ENCODE data around the gene VSIG8. TPM values are rescaled to one million over a fixed set of nuclear protein-coding genes. Genes with fewer than 3 reads are reported as not detected.

The VSIG8 gene
- total and polyA plus RNA-seq, 4 donors = 0.21 to 0.56 TPM; not detected in 2

DNA sequence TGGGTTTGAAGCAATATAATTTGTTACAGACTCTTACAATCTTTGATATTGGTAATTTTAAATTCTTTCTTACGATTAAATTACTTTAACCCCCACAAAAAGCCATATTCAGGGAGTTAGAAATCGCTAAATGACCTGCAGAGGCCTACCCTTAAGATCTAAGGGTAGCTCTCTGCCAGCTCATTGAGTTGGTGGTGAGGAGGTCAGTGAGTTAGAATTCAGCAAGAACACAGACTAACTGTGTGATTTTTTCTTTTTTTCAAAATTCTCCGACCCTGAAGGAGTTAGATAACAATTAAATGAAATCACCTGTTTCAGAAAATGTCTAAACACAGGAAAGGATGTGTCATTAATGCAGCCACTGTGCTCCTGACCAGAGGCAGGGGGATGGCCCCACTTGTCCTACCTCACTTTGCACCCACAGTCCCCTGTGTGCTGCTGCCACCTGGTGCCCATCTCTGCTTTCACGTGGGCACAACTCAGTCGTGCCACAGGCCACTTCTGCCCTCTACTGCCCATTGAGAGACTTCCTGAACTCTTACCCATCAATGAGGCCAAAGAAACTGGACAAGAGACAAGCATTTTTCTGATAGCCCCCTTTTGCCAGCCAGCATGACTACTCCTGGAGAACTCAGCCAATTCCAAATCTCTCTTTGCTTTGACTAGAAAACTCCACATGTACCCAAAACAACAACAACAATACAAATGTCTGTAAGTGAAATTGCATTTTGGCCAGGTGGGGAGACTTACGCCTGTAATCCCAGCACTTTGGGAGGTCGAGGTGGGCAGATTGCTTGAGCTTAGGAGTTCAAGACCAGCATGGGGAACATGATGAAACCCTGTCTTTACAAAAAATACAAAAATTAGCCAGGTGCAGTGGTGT lies 29.1 kb upstream of the VSIG8 start:
- intact Hi-C loops (cut with DNase I) = loop anchor here (1.0 to 5.0 kb wide), 4 partner anchors 37 to 109 kb away; partner anchors contain the start of gene DUSP23 (in 1 of the 2)
- Histone ChIP-seq H3K9me3 (ENCODE audit: control insufficient read depth, low read length) (no peaks in the 10 kb centered on the region), H3K4me3 (ENCODE audit: low read length in 2 of 2) (no peak overlapping the region), H3K27me3 (ENCODE audit: control insufficient read depth in 1 of 2, insufficient read depth in 2 of 2, low read length in 1 of 2) (no peaks in the 10 kb centered on the region), H3K4me1 (ENCODE audit: control insufficient read depth in 1 of 2, insufficient read depth in 2 of 2, low read length in 2 of 2) (no peaks in the 10 kb centered on the region), H3K27ac (ENCODE audit: low read depth in 1 of 2, low read length in 2 of 2) (no peak overlapping the region), H3K36me3 (ENCODE audit: control insufficient read depth in 1 of 2, insufficient read depth in 2 of 2, low read length in 1 of 2) (no peaks in the 10 kb centered on the region)
- DNase-seq (peak; percentile 91 to 94), ATAC-seq (ENCODE audit: low FRiP score) (peak; percentile 92)
- 43 to 44% methylated on average over 7 of the region's 7 CpGs for WGBS, 2 donors

DNA sequence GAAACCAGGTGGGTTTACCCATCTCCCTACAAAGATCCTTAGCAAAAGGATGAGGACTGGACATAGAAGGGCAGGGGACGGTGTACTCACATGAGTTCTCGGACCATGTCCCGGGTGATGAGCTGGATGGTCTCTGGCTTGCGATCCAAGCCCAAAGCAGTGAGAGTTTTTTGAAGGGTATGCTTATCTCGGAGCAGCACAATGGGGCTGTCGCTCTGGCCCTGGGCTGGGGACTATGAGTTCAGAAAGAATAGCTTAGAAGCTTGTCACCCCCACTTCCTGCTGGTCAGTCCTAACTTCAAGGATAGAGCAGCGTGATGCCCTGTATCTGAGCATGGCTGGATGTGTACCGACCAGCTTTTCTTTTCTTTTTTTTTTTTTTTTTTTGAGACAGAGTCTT lies 27.9 kb upstream of the VSIG8 start:
- H3K4me1 ChIP-seq (ENCODE audit: control insufficient read depth in 1 of 2, insufficient read depth in 2 of 2, low read length in 2 of 2) = no peaks in the 10 kb centered on the region
- intact Hi-C loops (cut with DNase I) = loop anchor here (2.0 to 5.0 kb wide), 3 partner anchors 36 to 108 kb away; partner anchors contain the start of gene DUSP23 (in 1 of the 2)
- no peaks in the 10 kb centered on the region for H3K9me3 ChIP-seq (ENCODE audit: control insufficient read depth, low read length)
- no peak overlapping the region for H3K4me3 ChIP-seq (ENCODE audit: low read length in 2 of 2)
- no peak for ATAC-seq (ENCODE audit: low FRiP score)
- no peak overlapping the region for H3K27ac ChIP-seq (ENCODE audit: low read depth in 1 of 2, low read length in 2 of 2)
- no peaks in the 10 kb centered on the region for H3K27me3 ChIP-seq (ENCODE audit: control insufficient read depth in 1 of 2, insufficient read depth in 2 of 2, low read length in 1 of 2)
- WGBS, 2 donors = 76 to 78% methylated on average over 8 of the region's 8 CpGs
- H3K36me3 ChIP-seq (ENCODE audit: control insufficient read depth in 1 of 2, insufficient read depth in 2 of 2, low read length in 1 of 2) = no peaks in the 10 kb centered on the region
- no peak for DNase-seq

DNA sequence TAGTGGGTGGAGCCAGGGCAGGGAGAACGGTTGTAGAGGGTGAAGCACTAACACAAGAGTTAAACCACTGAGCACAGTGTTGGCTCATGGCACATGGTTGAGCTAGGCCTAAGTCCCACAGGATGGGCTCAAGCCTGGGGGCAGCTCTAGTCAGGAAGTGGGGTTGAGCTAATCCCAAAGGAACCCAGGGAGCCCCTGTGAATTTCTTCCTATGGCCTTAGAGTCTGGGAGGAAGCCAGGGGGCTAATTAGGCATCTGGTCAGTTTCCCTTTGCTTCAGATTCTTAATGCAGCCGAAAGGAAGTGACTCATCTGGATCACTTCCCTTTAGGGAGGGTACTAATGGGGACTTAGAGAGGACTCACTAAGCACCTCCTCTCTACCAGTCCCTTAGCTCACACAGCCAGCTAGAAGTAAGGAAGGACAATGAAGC lies 27.4 kb upstream of the VSIG8 start:
- no peaks in the 10 kb centered on the region for H3K36me3 ChIP-seq (ENCODE audit: control insufficient read depth in 1 of 2, insufficient read depth in 2 of 2, low read length in 1 of 2)
- ATAC-seq (ENCODE audit: low FRiP score) = peak; percentile 89

DNA sequence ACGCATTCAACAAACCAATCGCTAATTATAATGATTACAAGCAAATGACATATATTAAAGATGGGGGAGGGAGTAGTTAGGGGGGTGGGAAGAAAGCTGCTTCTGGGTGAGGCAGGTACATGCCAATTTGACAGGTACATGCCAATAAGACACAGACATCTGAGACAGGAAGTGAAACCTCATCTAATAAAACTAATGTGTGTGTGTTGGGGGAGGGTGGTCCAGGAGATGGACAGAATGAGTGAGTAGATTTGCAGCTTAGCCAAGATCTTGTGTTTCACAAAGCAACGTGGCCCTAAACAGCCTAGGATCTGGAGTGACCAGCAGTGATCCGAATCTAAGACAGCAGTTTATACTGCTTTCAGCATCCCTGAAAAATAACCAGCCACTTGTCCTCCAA lies 26.7 kb upstream of the VSIG8 start:
- no peak for ATAC-seq (ENCODE audit: low FRiP score)
- Histone ChIP-seq H3K36me3 (ENCODE audit: control insufficient read depth in 1 of 2, insufficient read depth in 2 of 2, low read length in 1 of 2) (no peaks in the 10 kb centered on the region), H3K4me1 (ENCODE audit: control insufficient read depth in 1 of 2, insufficient read depth in 2 of 2, low read length in 2 of 2) (no peaks in the 10 kb centered on the region), H3K9me3 (ENCODE audit: control insufficient read depth, low read length) (no peaks in the 10 kb centered on the region), H3K27me3 (ENCODE audit: control insufficient read depth in 1 of 2, insufficient read depth in 2 of 2, low read length in 1 of 2) (no peaks in the 10 kb centered on the region), H3K27ac (ENCODE audit: low read depth in 1 of 2, low read length in 2 of 2) (no peak overlapping the region), H3K4me3 (ENCODE audit: low read length in 2 of 2) (no peak overlapping the region)
- DNase-seq = no peak
- intact Hi-C loops (cut with DNase I) = no loop called here
- 95 to 96% methylated on average over 4 of the region's 4 CpGs for WGBS, 2 donors

More for the DNA sequence above, 27.4 kb upstream of the VSIG8 start:
- Histone ChIP-seq H3K4me3 (ENCODE audit: low read length in 2 of 2) (no peak overlapping the region), H3K9me3 (ENCODE audit: control insufficient read depth, low read length) (no peaks in the 10 kb centered on the region), H3K27me3 (ENCODE audit: control insufficient read depth in 1 of 2, insufficient read depth in 2 of 2, low read length in 1 of 2) (no peaks in the 10 kb centered on the region), H3K27ac (ENCODE audit: low read depth in 1 of 2, low read length in 2 of 2) (no peak overlapping the region), H3K4me1 (ENCODE audit: control insufficient read depth in 1 of 2, insufficient read depth in 2 of 2, low read length in 2 of 2) (no peaks in the 10 kb centered on the region)
- peak in 1 of 2 donors; percentile 62 for DNase-seq
- intact Hi-C loops (cut with DNase I) = loop anchor here (2.0 to 5.0 kb wide), 3 partner anchors 35 to 108 kb away; partner anchors contain the start of gene DUSP23 (in 1 of the 2)
- WGBS, 2 donors = 0 to 9% methylated on average over 2 of the region's 2 CpGs

DNA sequence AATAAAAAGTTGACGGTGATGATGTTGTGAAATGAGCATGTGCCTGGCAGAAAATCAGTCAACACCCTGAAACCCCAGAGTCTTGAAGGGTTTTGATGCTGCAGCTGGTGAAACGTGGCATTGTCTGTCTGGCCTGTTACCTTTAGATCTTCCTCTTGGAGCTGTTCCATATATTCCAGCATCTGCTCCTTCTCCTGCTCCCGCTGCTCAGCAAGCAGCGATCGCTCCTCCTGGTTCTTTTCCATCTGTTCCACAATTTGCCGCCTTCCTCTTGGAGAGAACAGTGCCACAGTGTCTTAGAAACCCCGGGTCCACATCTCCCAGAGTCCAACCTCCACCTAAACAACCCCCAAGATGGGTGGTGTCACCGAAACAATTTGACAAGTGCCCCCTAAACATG lies 21.8 kb upstream of the VSIG8 start:
- Histone ChIP-seq H3K4me3 (ENCODE audit: low read length in 2 of 2) (no peak overlapping the region), H3K27ac (ENCODE audit: low read depth in 1 of 2, low read length in 2 of 2) (no peak overlapping the region), H3K27me3 (ENCODE audit: control insufficient read depth in 1 of 2, insufficient read depth in 2 of 2, low read length in 1 of 2) (no peaks in the 10 kb centered on the region), H3K4me1 (ENCODE audit: control insufficient read depth in 1 of 2, insufficient read depth in 2 of 2, low read length in 2 of 2) (no peaks in the 10 kb centered on the region), H3K9me3 (ENCODE audit: control insufficient read depth, low read length) (no peaks in the 10 kb centered on the region), H3K36me3 (ENCODE audit: control insufficient read depth in 1 of 2, insufficient read depth in 2 of 2, low read length in 1 of 2) (no peaks in the 10 kb centered on the region)
- ATAC-seq (ENCODE audit: low FRiP score) (no peak), DNase-seq (no peak)
- intact Hi-C loops (cut with DNase I) = no loop called here
- 80 to 82% methylated on average over 8 of the region's 8 CpGs for WGBS, 2 donors

DNA sequence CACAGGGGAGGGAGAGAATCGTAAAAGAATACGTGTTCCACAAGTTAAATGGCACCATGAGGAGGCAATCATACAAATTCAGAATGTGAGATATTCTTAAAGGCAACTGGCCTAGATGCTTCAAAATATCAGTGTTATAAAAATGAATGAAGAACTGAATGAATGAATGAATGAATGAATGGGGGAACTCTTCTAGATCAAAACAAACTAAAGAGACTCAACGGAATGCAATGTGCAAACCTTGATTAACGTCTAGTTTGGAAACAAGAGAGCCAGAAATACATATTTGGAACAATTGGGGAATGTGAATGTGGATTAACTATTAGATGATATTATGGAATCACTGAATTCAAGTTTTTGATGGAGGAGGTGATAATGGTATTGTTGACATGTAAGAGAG lies 20.7 kb upstream of the VSIG8 start:
- Histone ChIP-seq H3K4me3 (ENCODE audit: low read length in 2 of 2) (no peak overlapping the region), H3K4me1 (ENCODE audit: control insufficient read depth in 1 of 2, insufficient read depth in 2 of 2, low read length in 2 of 2) (no peaks in the 10 kb centered on the region), H3K9me3 (ENCODE audit: control insufficient read depth, low read length) (no peaks in the 10 kb centered on the region), H3K27me3 (ENCODE audit: control insufficient read depth in 1 of 2, insufficient read depth in 2 of 2, low read length in 1 of 2) (no peaks in the 10 kb centered on the region), H3K27ac (ENCODE audit: low read depth in 1 of 2, low read length in 2 of 2) (no peak overlapping the region), H3K36me3 (ENCODE audit: control insufficient read depth in 1 of 2, insufficient read depth in 2 of 2, low read length in 1 of 2) (peaks cover 0 to 2% of the 10 kb centered on the region in 2 donors)
- WGBS, 2 donors = 64 to 65% methylated on average over 4 of the region's 4 CpGs
- ATAC-seq (ENCODE audit: low FRiP score) (no peak), DNase-seq (no peak)
- intact Hi-C loops (cut with DNase I) = no loop called here

DNA sequence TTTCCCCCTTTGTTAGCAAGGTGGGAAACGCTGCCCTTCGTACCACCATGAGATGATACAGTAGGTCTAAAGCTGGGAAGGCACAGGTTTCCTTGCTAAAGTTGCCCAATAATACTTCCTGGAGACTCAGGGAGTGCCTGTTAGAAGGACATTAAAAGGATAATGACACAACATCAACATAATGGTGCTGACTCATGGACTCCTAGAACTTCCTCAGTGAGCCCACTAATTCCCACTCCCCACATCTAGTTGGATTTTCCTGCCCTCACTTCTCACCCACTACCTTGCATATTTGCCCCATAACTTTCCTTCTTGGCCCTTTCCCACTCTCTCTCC lies 20.0 kb upstream of the VSIG8 start:
- H3K4me1 ChIP-seq (ENCODE audit: control insufficient read depth in 1 of 2, insufficient read depth in 2 of 2, low read length in 2 of 2) = no peaks in the 10 kb centered on the region
- intact Hi-C loops (cut with DNase I) = no loop called here
- no peak overlapping the region for H3K4me3 ChIP-seq (ENCODE audit: low read length in 2 of 2)
- H3K27me3 ChIP-seq (ENCODE audit: control insufficient read depth in 1 of 2, insufficient read depth in 2 of 2, low read length in 1 of 2) = no peaks in the 10 kb centered on the region
- peaks cover 0 to 2% of the 10 kb centered on the region in 2 donors for H3K36me3 ChIP-seq (ENCODE audit: control insufficient read depth in 1 of 2, insufficient read depth in 2 of 2, low read length in 1 of 2)
- DNase-seq = no peak
- H3K9me3 ChIP-seq (ENCODE audit: control insufficient read depth, low read length) = no peaks in the 10 kb centered on the region
- ATAC-seq (ENCODE audit: low FRiP score) = no peak
- H3K27ac ChIP-seq (ENCODE audit: low read depth in 1 of 2, low read length in 2 of 2) = no peak overlapping the region
- WGBS, 2 donors = 96 to 98% methylated on average over 2 of the region's 2 CpGs

DNA sequence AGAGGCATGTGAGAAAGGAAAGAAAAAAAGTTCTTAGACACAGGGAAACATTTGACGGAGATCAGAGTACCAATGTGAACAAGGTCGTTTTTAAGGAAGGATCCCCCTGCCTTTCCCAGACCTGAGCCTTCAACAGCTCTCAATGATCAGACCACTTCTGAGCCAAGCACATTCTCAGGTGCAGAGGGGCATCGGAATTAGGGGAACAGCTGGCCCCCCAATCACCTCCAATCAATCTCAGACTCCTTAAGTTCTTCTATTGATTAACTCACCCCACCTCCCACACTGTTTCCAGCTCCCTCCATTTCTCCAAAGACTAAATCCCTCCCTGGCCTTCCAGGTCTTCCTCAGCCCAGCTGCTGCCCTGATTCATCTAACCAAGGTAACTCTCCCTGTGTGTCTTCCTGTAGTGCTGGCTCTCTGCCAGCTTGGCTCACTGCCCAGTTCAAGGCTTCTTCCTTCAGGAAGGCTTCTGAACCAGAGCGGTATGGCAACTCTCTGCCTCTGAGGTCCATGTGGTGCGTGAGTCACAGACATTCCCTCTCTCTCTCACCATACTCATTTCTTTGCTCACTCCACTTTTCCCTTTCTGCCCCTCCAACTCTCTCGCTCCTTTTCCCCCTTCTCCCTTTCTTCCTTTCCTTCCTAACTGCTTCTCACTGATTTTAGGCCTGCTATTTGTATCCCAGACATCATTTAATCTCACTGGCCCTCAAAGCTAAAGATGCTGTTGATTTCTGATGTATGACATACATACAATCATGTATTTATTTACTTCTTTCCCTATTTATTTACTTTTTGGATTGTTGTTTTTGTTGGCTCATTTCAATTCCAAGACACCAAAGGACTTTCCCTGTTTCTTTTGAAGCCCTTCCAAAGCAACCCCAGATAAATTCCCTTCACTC lies 19.4 kb upstream of the VSIG8 start:
- WGBS, 2 donors = 78 to 85% methylated on average over 6 of the region's 6 CpGs
- intact Hi-C loops (cut with DNase I) = no loop called here
- Histone ChIP-seq H3K9me3 (ENCODE audit: control insufficient read depth, low read length) (no peaks in the 10 kb centered on the region), H3K27ac (ENCODE audit: low read depth in 1 of 2, low read length in 2 of 2) (no peak overlapping the region), H3K4me3 (ENCODE audit: low read length in 2 of 2) (no peak overlapping the region), H3K36me3 (ENCODE audit: control insufficient read depth in 1 of 2, insufficient read depth in 2 of 2, low read length in 1 of 2) (peaks cover 0 to 2% of the 10 kb centered on the region in 2 donors), H3K27me3 (ENCODE audit: control insufficient read depth in 1 of 2, insufficient read depth in 2 of 2, low read length in 1 of 2) (no peaks in the 10 kb centered on the region), H3K4me1 (ENCODE audit: control insufficient read depth in 1 of 2, insufficient read depth in 2 of 2, low read length in 2 of 2) (no peaks in the 10 kb centered on the region)
- no peak for ATAC-seq (ENCODE audit: low FRiP score)
- DNase-seq = peak; percentile 74 to 87

All from aorta (tissue), 5 donors.